AML-193 (cell line): Measurements from ENCODE around the gene STC2.
"Not testable (repeated sequence)": the region's sequence is repeated elsewhere in the genome, so short reads cannot be mapped to it uniquely, and the experiment has no call there.

Source experiments
- DNase-seq, 2 experiments: peaks; one replicate each; lab custom pipeline; 2025; lab: John Stamatoyannopoulos, UW

Gene STC2

GRCh38 chr5:173327948-173328843 lies at the start of gene STC2:
STC2 (minus strand) TSS chr5:173328414; CDS start chr5:173328193, 221 bp downstream.
- no peak for DNase-seq

GRCh38 chr5:173371400-173371799 lies 43.2 kb upstream of the STC2 start:
- DNase-seq, result no peak

GRCh38 chr5:173363406-173363805 lies 35.2 kb upstream of the STC2 start:
- DNase-seq, result not testable (repeated sequence)

GRCh38 chr5:173355561-173355960 lies 27.3 kb upstream of the STC2 start:
- no peak for DNase-seq

GRCh38 chr5:173354645-173355044 lies 26.4 kb upstream of the STC2 start:
- DNase-seq, result no peak

GRCh38 chr5:173352366-173353349 lies 24.4 kb upstream of the STC2 start:
- no peak for DNase-seq

GRCh38 chr5:173342813-173343755 lies 14.9 kb upstream of the STC2 start:
- no peak for DNase-seq

GRCh38 chr5:173341961-173342430 lies 13.8 kb upstream of the STC2 start:
- DNase-seq, result peak; percentile 16 to 21

- no peak for DNase-seq
These were observed 12.8 kb upstream of the STC2 start for GRCh38 chr5:173340984-173341383.

- no peak for DNase-seq
These were observed 12.2 kb upstream of the STC2 start for GRCh38 chr5:173340451-173340850.

GRCh38 chr5:173339286-173339685 lies 11.1 kb upstream of the STC2 start:
- no peak for DNase-seq

- DNase-seq, result no peak
These were observed 10.3 kb upstream of the STC2 start for GRCh38 chr5:173338380-173339015.

- DNase-seq, result no peak
These were observed 6.6 kb upstream of the STC2 start for GRCh38 chr5:173334808-173335207.

- no peak for DNase-seq
These were observed 5.9 kb upstream of the STC2 start for GRCh38 chr5:173333925-173334661.

- peak; percentile 64 to 67 for DNase-seq
These were observed 3.8 kb upstream of the STC2 start for GRCh38 chr5:173331956-173332479.

GRCh38 chr5:173331287-173331686 lies 3.1 kb upstream of the STC2 start:
- no peak for DNase-seq

- no peak for DNase-seq
These were observed 2.4 kb upstream of the STC2 start for GRCh38 chr5:173330338-173331206.

- DNase-seq, result no peak
These were observed 1.5 kb upstream of the STC2 start for GRCh38 chr5:173329491-173330337.
